ENCODE results near the gene DLG4. TPM values are rescaled to one million over a fixed set of nuclear protein-coding genes. Genes with fewer than 3 reads are reported as not detected.

The DLG4 gene
- total RNA-seq, 2 donors from 2014 or later, result 35.1 to 68.5 TPM

GRCh38 chr17:7207120-7208001, 12.3 kb downstream of the DLG4 start:
- Histone ChIP-seq H3K4me3 (ENCODE audit: low read length) (no peak overlapping the region), H3K4me1 (ENCODE audit: control insufficient read depth, insufficient read depth, low read length) (peaks cover 4% of the 10 kb centered on the region), H3K27me3 (ENCODE audit: control insufficient read depth, insufficient read depth, low read length, poor library complexity, severe bottlenecking) (no peaks in the 10 kb centered on the region), H3K36me3 (ENCODE audit: control insufficient read depth, insufficient read depth, low read length) (peaks cover 12% of the 10 kb centered on the region), H3K9ac (ENCODE audit: extremely low read depth, low read length, poor library complexity, severe bottlenecking) (no peak overlapping the region), H3K9me3 (ENCODE audit: control insufficient read depth, low read length) (no peaks in the 10 kb centered on the region), H3K27ac (ENCODE audit: low read depth, low read length) (peak overlapping the region; percentile 63)
- Mint-ChIP-seq H3K4me1 (peaks cover 20% of the 10 kb centered on the region), H3K36me3 (ENCODE audit: low read depth) (peaks cover 8% of the 10 kb centered on the region), H3K27me3 (ENCODE audit: insufficient read depth) (peaks cover 23% of the 10 kb centered on the region), H3K4me3 (peak overlapping the region; percentile 32), H3K27ac (no peak overlapping the region), H3K9me3 (no peaks in the 10 kb centered on the region)
- no peak for DNase-seq
- TF ChIP-seq, protein P1, sequence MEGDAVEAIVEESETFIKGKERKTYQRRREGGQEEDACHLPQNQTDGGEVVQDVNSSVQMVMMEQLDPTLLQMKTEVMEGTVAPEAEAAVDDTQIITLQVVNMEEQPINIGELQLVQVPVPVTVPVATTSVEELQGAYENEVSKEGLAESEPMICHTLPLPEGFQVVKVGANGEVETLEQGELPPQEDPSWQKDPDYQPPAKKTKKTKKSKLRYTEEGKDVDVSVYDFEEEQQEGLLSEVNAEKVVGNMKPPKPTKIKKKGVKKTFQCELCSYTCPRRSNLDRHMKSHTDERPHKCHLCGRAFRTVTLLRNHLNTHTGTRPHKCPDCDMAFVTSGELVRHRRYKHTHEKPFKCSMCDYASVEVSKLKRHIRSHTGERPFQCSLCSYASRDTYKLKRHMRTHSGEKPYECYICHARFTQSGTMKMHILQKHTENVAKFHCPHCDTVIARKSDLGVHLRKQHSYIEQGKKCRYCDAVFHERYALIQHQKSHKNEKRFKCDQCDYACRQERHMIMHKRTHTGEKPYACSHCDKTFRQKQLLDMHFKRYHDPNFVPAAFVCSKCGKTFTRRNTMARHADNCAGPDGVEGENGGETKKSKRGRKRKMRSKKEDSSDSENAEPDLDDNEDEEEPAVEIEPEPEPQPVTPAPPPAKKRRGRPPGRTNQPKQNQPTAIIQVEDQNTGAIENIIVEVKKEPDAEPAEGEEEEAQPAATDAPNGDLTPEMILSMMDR (conservative IDR thresholded peaks at IDR 0.05), result no peak
- WGBS, 2 experiments (ENCODE audit: insufficient coverage in 1 of 2, insufficient read length in 1 of 2), result 82 to 85% methylated on average over 12 to 22 of the region's 24 CpGs

DNA sequence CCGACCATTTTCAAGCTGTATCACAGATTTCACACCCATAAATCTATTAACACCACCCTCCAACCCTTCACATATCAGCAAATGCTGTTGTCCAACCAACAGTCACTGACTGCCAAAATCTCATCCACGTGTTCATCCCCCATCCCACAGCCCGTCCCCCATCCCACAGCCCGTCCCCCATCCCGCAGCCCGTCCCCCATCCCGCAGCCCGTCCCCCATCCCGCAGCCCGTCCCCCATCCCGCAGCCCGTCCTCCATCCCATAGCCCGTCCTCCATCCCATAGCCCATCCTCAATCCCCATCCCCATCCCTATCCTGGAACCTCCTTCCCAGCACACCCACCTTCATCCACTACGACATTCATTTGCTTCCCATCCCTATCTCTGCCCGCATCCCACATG, 14.1 kb downstream of the DLG4 start:
- peak overlapping the region; percentile 84 for H3K4me3 ChIP-seq (ENCODE audit: low read length)
- peaks cover 17% of the 10 kb centered on the region for H3K36me3 Mint-ChIP-seq (ENCODE audit: low read depth)
- peak overlapping the region; percentile 54 for H3K27ac Mint-ChIP-seq
- peak overlapping the region; percentile 92 for H3K27ac ChIP-seq (ENCODE audit: low read depth, low read length)
- H3K9me3 ChIP-seq (ENCODE audit: control insufficient read depth, low read length), result no peaks in the 10 kb centered on the region
- peak overlapping the region; percentile 62 for H3K4me3 Mint-ChIP-seq
- H3K4me1 Mint-ChIP-seq, result peaks cover 13% of the 10 kb centered on the region
- TF ChIP-seq, protein P1 (conservative IDR thresholded peaks at IDR 0.05), result no peak
- peaks cover 21% of the 10 kb centered on the region for H3K36me3 ChIP-seq (ENCODE audit: control insufficient read depth, insufficient read depth, low read length)
- 54% methylated on average over 4 to 12 of the region's 15 CpGs for WGBS, 2 experiments (ENCODE audit: insufficient coverage in 1 of 2, insufficient read length in 1 of 2)
- peaks cover 4% of the 10 kb centered on the region for H3K4me1 ChIP-seq (ENCODE audit: control insufficient read depth, insufficient read depth, low read length)
- H3K9me3 Mint-ChIP-seq, result no peaks in the 10 kb centered on the region
- no peaks in the 10 kb centered on the region for H3K27me3 ChIP-seq (ENCODE audit: control insufficient read depth, insufficient read depth, low read length, poor library complexity, severe bottlenecking)
- no peak overlapping the region for H3K9ac ChIP-seq (ENCODE audit: extremely low read depth, low read length, poor library complexity, severe bottlenecking)
- peak; percentile 49 for DNase-seq
- H3K27me3 Mint-ChIP-seq (ENCODE audit: insufficient read depth), result peaks cover 20% of the 10 kb centered on the region

DNA sequence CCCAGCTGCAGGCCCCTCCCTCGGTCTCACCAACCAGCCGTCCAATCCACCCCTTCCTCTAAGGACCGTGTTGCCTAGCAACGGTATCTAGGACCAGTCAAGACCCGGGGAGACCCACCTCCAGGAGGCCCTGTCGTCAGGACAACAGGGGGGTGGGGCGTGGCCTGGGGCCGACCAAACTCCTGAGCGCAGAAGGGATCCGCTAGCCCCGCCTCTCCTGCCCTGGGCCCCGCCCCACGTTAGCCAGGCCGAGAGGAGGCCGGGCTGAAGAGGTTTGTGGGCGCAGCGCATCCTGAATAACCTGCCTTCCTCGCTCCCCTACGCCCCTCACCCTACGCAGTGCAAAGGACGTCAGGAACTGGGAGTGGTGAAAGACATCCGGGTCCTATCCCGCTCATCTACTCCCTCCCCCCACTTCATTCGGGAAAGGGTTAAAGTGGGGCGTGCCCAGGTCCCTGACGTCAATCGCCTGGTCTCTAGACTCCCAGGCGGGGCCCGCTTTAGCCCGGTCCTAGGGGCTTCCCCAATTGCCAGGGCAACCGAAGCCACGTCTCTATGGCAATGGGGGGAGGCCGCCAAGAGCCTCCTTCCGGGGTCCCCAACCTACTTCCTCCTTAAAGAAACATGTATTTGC, 14.7 kb downstream of the DLG4 start:
- H3K4me1 Mint-ChIP-seq, result peaks cover 13% of the 10 kb centered on the region
- H3K9ac ChIP-seq (ENCODE audit: extremely low read depth, low read length, poor library complexity, severe bottlenecking), result peak overlapping the region; percentile 25

More for the DNA sequence above, 14.7 kb downstream of the DLG4 start:
- H3K36me3 ChIP-seq (ENCODE audit: control insufficient read depth, insufficient read depth, low read length), result peaks cover 21% of the 10 kb centered on the region
- peak; percentile 99 for DNase-seq
- H3K9me3 ChIP-seq (ENCODE audit: control insufficient read depth, low read length), result no peaks in the 10 kb centered on the region
- H3K27ac ChIP-seq (ENCODE audit: low read depth, low read length), result peak overlapping the region; percentile 92
- H3K9me3 Mint-ChIP-seq, result no peaks in the 10 kb centered on the region
- H3K27ac Mint-ChIP-seq, result peak overlapping the region; percentile 54
- peaks cover 20% of the 10 kb centered on the region for H3K36me3 Mint-ChIP-seq (ENCODE audit: low read depth)
- H3K4me3 Mint-ChIP-seq, result peak overlapping the region; percentile 62
- H3K4me1 ChIP-seq (ENCODE audit: control insufficient read depth, insufficient read depth, low read length), result peaks cover 4% of the 10 kb centered on the region
- H3K4me3 ChIP-seq (ENCODE audit: low read length), result peak overlapping the region; percentile 84
- TF ChIP-seq, protein P1 (conservative IDR thresholded peaks at IDR 0.05), result no peak
- 1 to 2% methylated on average over 17 to 34 of the region's 34 CpGs for WGBS, 2 experiments (ENCODE audit: insufficient coverage in 1 of 2, insufficient read length in 1 of 2)
- H3K27me3 ChIP-seq (ENCODE audit: control insufficient read depth, insufficient read depth, low read length, poor library complexity, severe bottlenecking), result no peaks in the 10 kb centered on the region
- peaks cover 20% of the 10 kb centered on the region for H3K27me3 Mint-ChIP-seq (ENCODE audit: insufficient read depth)

Measured in endodermal cell (in vitro differentiated cells).